HUDEP-2 (cell line): ENCODE measurements around the gene QARS1.

Experiments
- DNase-seq, 76 experiments: peaks; one replicate each; lab custom pipeline; 2025; ENCODE audit not compliant: unreplicated experiment in 76 of 76; lab: John Stamatoyannopoulos, UW

Gene QARS1

DNA sequence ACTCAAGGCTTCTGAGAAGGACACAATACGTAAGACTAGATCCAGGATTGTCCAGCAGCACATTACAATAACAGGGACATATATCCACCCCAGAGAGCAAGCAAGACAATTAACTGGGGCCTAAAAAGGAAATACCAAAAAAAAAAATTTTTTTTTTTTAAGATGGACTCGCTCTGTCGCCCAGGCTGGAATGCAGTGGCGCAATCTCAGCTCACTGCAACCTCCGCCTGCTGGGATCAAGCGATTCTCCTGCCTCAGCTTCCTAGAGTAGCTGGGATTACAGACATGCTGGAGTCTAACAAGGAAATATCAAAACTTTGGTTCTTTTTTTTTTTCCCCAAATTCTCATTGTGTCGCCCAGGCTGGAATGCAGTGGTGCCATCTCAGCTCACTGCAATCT lies 46.5 kb downstream of the QARS1 start:
- no peak for DNase-seq

DNA sequence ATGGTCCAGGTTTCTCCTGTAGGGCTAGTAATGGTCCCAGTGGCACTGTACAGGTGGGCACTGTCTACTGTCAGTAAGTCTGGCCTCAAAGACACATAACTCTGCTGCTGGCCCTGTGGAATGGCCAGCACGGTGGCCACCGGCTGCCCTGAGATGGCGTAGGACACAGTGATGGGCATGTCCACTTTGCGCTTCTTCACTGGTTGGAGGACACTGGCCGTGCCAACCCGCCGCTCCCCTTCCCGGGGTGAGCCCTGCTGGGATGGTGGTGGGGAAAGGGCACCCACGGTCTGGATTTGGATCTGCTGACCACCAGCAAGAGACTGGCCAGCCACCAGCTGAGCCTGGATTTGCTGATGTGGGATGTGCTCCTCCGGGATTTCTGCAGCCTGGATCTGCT lies 47.3 kb downstream of the QARS1 start:
- DNase-seq = no peak

DNA sequence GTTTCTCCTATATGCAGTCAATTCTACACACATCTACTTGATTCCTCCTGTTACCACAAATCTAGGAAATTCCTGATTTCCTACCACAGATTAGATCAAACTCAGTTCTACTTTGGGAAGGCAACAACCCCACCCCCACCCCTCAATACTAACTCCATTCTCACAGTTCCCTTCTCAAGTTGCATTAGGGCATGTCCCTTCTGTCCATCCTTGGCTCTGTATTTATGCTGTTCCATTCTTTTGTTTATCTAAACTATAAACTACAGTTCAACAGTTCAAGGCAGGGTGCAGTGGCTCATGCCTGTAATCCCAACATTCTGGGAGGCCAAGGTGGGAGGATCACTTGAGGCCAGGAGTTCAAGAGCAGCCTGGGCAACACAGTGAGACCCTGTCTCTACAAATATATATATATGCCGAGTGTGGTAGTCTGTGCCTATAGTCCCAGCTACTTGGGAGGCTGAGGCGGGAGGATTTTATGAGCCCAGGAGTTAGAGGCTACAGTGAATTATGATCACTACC lies 50.2 kb downstream of the QARS1 start:
- DNase-seq = no peak

DNA sequence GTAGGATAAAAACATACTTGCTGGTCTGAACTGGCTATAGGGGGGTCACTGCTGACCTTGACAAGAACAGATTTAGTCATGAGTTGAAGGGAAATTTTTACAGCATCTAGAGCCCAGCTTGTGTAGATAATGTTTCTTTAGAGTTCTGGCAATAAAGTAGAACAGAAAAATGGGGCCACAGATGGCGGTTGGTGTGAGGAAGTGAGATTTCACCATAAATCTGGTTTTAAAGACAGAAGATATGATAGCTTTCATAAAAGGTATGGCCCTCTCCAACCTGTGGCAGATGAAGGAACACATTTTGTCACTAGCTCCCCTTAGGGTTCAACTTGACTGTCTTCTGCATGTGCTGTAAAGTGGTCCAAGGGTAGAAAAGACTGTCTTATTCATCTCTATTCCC lies 51.0 kb downstream of the QARS1 start:
- no peak for DNase-seq
